T-helper 1 cell (primary cell): ENCODE data around the gene GPRIN2.
"Not testable (repeated sequence)": the region's sequence is repeated elsewhere in the genome, so short reads cannot be mapped to it uniquely, and the experiment has no call there.

Experiments
- DNase-seq, 5 donors: peaks; one replicate each; pipeline ENCODE4 v3.0.0-alpha.2; 2012 to 2020

GPRIN2 gene

GRCh38 chr10:46534828-46535524, 21.5 kb downstream of the GPRIN2 start:
- peak in 1 of 5 donors; percentile 3 for DNase-seq

- DNase-seq = not testable (repeated sequence)
Measured at GRCh38 chr10:46532256-46532655, 24.2 kb downstream of the GPRIN2 start.

DNA sequence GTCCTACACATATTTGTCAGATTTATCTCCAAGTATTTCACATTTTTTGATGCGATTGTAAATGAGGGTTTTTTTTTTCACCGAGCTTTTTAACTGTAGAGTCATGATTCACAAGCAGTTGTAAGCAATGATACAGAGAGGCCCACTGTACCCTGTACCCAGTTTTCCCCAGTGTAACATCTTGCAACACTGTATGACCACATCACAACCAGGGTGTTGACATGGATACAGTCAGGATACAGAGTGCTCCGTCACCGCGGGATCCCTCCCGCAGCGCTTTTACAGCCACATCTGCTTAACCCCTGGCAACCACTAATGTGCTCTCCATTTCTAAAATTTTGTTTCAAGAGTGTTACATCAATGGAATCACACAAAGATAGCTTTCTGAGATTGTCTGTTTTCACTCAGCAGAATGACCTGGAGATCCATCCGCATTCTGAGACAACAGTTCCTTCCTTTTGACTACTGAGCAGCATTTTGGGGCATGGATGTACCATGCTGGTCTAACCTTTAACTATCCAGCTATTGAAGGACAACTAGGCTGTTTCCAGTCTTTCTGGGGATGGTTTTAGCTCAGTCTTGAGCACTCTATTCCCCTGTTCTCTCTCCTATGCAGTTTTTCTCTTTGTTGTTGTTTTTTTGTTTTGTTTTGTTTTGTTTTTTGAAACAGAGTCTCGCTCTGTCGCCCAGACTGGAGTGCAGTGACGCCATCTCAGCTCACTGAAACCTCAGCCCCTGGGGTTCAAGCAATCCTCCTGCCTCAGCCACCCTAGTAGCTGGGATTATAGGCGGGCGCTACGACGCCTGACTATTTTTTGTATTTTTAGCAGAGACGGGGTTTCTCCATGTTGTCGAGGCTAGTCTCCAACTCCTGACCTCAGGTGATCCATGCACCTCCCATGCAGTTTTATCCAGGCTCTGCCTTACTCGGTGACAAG, 25.9 kb downstream of the GPRIN2 start:
- DNase-seq = no peak

DNA sequence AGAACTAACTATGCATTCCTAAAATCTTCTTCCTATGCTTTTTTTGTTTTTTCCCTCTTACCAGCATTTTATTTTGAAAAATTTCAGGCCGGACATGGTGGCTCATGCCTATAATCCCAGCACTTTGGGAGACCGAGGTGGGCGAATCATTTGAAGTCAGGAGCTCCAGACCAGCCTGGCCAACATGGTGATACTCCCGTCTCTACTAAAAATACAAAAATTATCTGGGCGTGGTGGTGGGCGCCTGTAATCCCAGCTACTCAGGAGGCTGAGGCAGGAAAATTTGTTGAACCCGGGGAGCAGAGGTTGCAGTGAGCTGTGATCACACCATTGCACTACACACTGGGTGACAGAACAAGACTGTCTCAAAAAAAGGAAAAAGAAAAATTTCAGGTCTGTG, 26.7 kb downstream of the GPRIN2 start:
- not testable (repeated sequence) for DNase-seq

DNA sequence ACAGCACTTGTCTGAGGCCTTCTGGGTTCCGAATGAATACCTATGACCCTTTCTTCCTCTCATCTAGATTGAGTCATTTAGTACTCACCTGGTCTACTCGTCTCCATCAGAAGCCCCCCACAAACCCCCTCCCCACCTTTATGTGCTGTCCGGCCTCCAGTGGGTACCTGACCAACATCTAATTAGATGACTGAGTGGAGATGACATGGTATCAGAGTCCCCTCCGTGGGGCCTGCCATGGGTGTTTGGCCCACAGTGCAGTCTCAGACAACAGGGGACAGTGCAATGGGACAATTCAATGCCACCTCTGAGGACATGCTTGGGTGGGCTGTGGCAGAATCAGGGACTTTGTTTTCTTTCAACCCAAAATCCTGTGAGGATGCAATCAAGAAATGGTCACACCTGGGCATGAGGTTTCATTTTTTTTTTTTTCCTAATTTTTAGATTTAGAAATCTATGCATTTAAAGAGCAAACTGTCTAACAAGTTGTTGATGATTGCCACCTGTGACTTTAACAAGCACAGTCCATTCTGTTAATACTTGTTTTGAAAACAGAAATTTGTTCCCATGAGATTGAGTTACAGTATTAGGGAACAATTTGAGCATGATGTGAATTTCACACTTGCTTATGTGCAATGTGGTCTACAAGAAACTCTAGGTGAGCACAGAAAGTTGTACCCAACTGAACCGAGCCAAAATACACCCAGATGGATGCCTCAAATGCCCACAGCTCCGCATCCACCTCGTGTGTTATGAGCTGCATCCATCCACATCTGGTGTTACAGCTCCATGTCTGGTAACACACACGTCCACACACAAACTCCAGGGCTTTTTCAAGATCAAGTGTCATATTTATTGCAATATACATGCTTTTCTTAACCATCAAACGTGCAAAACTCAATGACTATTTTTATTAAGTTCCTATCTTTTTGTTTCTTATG, 27.5 kb downstream of the GPRIN2 start:
- DNase-seq = peak in 1 of 5 donors; percentile 7

- peak in 1 of 5 donors; percentile 14 for DNase-seq
Measured at GRCh38 chr10:46528171-46528671, 28.2 kb downstream of the GPRIN2 start.

DNA sequence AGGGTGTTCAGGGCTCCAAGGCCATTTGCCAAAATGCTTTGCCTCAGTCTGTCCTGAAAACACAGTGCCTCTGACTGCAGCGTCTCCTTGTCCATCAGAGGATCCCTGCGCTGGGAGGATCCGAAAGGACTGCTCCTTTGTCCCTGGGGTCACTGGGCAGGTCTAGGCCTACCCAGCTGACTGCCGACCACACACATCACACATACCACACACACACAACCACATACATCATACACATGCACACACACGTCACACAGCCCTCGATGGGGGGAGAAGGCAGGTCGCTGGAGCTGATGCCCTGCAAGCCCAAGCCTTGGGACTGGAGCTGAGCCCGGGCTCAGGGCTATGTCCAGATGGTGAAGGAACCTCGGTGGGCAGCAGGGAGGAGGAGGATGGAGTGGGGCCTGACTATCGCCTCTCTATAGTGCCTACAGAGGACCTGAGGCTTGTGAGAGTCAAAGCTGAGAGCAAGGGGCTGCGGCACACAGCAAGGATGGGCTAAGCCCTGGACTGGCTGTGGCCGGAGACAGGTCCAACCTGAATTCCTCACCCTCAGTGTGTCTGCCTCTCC, 29.1 kb downstream of the GPRIN2 start:
- peak in 1 of 5 donors; percentile 12 for DNase-seq

DNA sequence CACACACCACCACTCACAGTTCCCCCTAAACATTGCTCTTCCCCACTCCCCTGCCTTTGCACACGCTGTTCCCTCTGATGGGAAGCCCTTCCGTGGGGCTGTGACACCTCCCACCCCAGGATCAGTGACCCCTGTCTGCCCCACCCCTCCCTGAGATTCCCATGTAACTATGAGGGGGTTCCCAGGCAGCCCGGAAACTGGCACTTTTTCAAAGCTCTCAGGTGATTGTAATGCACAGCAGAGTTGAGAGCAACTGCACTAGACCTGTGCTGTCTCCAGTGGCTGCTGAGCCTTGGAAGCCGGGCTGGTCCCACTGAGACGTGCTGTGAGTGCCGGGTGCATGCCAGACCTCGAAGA, 29.8 kb downstream of the GPRIN2 start:
- peak in 1 of 5 donors; percentile 7 for DNase-seq

DNA sequence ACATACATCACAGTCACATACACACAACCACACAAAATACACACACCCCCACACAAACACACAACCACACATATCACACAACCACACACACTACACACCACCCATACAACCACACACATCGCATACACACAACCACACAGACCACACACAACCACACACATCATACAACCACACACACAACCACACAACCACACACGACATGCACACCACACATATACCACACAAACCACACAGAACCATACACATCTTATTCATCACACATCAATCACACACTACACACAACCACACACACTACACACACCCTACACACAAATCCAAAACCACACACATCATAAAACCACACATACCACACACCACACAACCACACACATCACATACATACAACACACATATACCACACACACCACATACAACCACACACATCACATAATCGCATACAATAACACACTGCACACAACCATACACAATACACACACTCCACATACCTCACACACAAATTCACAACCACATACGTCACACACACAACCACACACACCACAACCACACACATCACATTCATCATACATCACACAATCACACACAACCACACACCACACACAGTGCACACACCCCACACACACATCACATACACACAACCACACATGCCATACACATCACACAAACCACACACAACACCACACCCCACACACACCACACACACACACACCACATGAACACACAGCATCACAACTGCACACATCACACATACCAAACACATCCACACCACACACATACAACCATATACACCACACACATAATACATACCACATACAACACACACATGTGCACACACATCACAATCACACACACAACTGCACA, 30.4 kb downstream of the GPRIN2 start:
- DNase-seq = peak in 1 of 5 donors; percentile 6

DNA sequence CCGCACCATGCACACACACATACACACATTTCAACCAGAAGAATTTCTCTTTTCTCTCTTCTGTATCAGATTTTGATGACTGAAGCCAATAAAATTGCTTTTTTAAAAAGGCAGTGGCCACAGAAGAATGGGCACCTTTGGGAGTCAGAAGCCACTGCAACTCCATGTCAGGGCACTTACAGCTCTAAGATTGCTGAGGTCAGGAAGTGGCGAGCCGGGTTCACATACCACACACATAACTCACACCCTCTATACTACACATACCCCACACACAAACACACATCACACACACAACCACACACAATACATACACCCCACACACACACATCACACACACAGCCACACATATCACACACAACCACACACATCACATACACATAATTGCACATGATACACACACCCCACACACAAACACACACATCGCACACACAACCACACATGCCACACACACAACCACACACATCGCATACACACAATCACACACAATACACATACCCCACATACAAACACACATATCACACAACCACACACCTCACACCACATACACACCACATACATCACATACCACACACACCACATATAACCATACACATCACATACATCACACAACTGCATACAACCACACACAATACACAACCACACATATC, 31.2 kb downstream of the GPRIN2 start:
- peak in 1 of 5 donors; percentile 28 for DNase-seq

DNA sequence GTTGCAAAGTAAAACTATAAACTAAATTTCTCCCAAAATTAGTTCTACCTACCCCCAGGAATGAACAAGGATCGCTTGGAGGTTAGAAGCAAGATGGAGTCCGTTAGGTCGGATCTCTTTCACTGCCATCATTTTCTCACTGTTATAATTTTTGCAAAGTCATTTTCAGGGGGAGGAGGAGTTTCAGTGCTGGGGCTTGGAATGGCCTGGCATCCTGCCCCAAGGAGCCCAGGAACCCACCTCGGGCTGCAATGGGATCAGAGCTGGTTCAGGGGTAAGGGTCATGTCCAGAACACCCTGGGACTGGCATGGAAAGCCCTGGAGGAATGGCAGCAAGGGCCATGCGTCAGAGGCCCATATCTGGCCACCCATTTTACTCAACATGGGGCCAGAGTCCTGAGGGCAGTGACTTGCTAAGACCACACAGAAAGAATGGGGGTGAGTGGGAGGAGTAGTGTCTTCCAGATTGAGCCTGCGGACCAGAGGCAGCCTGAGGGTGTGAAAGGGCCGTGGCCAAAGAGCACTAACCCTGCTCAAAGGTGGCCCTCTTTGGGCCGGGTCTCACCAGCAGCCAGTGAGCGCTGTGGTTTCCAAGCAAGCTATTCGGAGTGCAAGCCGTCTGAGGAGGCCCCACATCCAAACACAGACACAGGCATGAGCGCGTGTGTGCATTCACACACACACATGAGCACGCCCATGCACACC, 31.8 kb downstream of the GPRIN2 start:
- DNase-seq = peak in 1 of 5 donors; percentile 10

GRCh38 chr10:46523962-46524471, 32.4 kb downstream of the GPRIN2 start:
- DNase-seq = peak in 1 of 5 donors; percentile 5

DNA sequence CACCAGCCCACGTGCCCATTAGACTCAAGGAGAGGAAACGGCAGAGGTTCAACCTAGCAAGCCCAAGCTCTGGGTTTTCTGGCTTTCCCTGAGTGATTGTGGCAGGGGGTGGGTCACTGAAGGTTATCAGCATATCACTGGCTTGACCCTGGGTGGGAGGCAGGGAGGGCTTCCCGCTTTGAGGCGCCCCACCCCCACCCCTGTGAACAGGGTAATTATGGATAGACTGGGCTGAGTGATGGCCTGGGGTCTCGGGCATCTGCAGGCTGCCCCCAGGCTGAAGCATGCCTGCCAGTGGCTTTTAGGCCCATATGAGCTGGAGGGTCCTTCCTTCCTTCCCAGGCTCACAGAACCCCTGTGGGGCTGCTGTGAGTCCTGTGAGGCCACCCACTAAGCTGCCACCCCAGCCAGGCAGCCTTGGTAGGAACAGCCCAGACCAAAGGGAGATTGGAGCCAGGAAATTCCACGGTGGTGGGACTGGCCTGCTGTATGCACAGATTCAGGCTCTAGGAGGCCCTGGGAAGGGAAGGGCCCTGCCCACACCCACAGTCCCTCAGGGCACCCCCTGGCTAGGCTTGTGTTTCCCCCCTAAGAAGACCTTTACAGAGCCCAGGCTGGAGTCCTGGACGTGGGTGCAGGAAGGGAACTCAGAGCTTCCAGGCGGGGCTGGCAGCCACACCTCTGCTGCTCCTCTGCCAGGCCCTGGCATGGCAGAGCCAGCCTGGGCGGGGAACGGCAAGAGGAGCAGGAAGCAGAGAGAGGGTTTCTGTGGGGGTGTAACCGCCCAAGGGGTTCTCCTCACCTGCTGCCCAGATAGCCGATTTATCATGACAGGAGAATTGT, 33.1 kb downstream of the GPRIN2 start:
- DNase-seq = peak in 1 of 5 donors; percentile 10

- DNase-seq = no peak
Measured at GRCh38 chr10:46522295-46523118, 34.0 kb downstream of the GPRIN2 start.

- DNase-seq = peak in 1 of 5 donors; percentile 5
Measured at GRCh38 chr10:46520941-46521340, 35.5 kb downstream of the GPRIN2 start.

DNA sequence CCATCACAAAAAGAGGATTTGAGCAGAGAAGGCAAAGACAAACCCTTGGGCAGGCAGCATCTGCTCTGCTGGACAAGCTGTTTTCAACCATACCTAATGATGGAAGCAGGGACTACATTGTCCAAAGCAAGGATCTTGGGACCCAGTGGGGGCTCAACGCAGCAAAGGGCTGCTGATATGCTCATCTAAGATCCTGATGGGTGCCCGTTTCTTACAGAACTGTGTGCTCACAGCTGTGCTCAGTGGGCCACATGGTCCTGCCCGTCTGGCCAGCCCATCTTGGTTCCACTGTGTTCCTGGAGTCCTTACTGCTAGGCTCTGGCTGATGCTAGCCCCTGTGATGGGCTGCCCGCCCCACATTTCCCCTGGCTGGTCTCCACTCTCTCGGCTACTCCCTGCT, 36.1 kb downstream of the GPRIN2 start:
- DNase-seq = no peak

DNA sequence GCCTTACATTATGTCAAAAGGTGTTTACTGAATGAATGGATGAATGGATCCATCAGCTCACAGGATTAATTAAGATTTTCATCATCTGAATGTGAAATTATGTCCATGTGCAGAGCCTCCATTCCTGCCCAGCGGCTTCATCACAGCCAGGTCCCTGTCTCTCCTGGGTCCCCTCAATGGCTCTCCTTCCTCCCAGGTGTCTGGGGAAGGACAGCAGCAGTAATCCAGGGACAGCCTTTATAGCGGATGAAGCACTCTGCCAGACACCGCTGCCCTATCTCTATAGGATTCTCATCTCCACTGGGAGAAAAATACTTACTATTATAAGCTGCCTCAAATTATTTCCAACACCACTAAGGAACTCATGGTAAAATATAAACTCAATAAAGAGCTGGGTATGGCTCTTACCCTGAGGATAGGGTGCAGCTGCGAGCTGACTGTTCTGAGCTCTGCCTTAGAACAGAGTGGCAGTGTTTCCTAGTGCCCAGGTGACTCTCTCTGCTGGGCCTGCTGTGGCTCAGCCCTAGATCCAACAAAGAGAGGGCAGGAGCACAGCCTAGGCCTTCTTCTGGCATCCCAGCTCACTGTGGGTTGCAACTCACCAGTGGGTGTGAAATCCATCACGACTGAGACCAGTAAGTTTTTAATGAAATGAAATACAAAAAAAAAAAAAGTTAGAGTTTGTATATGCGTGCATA, 38.3 kb downstream of the GPRIN2 start:
- DNase-seq = no peak
